HFF-Myc (cell line): ENCODE results near the gene ANKRD16.
A peak's percentile ranks its signal among the peaks of the same experiment; 100 is the strongest.
"Not testable (repeated sequence)": the region's sequence is repeated elsewhere in the genome, so short reads cannot be mapped to it uniquely, and the experiment has no call there.

ENCODE experiments used
- DNase-seq: peaks from one replicate; pipeline ENCODE4 v3.0.0-alpha.2; 2011; ENCODE audit warnings: low read depth; ENCODE audit errors: extremely low read depth
- H3K4me3 ChIP-seq: replicated peaks from 2 replicates; pipeline ENCODE4 v1.5.1; 2011; ENCODE audit warnings: low read depth, mild to moderate bottlenecking, control low read depth, low read length
- CTCF ChIP-seq: IDR thresholded peaks from 2 replicates; pipeline ENCODE4 v1.5.1; 2012; ENCODE audit warnings: mild to moderate bottlenecking, low read depth, low read length, control low read depth; ENCODE audit errors: missing control alignments

Gene ANKRD16

GRCh38 chr10:5887029-5887428 is 2.7 kb downstream of the ANKRD16 start:
- no peak for TF ChIP-seq CTCF
- DNase-seq, result no peak
- H3K4me3 ChIP-seq, result no peak overlapping the region

DNA sequence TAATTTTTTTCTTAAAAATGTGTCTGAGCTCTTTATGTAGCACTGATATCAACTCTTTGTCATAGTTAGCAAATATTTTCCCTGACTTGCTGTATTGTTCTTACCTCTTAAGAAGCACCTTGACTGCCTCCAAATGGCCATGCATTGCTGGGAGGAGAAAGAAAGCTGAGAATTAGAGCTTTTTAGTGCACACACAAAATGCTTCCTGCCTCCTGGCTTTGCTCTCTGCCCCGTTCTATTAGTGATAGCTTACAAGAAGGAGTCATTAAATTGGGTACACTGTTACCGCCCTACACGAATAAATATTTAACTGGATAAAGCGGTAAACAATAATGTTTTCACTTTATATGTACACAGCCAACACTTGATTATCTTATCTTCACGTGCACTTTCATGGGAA is 4.1 kb downstream of the ANKRD16 start:
- DNase-seq, result no peak
- TF ChIP-seq CTCF, result no peak
- no peak overlapping the region for H3K4me3 ChIP-seq

DNA sequence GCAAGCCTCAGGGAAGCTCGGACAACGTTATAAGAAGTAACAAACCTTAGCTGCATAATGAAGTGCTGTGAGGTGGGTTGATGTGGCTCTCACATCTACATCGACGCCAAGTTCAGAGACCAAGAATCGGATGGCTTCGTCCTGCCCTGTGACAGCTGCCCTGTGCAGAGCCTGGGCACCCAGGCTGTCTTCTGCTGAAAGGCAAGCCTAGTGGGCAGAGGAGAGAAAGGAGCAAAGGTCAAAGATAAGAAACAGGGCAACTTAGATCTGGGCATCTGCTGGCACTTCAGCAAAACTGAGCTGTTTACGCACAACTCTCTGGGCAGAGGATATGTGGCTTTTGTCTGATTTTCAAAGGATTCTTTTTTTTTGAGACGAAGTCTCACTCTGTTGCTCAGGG is 6.7 kb downstream of the ANKRD16 start:
- TF ChIP-seq CTCF, result no peak
- H3K4me3 ChIP-seq, result no peak overlapping the region
- no peak for DNase-seq

DNA sequence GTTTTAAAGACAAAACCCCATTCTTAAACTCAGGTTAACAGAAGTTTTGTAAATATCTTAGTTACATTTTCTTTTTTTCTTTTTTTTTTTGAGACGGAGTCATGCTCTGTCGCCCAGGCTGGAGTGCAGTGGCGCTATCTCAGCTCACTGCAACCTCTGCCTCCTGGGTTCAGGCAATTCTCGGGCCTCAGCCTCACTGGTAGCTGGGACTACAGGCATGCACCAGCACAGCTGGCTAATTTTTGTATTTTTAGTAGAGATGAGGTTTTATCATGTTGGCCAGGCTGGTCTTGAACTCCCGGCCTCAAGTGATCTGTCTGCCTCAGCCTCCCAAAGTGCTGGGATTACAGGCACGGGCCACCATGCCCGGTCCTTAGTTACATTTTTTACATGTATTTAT is 12.7 kb downstream of the ANKRD16 start:
- DNase-seq, H3K4me3 ChIP-seq: not testable (repeated sequence)

DNA sequence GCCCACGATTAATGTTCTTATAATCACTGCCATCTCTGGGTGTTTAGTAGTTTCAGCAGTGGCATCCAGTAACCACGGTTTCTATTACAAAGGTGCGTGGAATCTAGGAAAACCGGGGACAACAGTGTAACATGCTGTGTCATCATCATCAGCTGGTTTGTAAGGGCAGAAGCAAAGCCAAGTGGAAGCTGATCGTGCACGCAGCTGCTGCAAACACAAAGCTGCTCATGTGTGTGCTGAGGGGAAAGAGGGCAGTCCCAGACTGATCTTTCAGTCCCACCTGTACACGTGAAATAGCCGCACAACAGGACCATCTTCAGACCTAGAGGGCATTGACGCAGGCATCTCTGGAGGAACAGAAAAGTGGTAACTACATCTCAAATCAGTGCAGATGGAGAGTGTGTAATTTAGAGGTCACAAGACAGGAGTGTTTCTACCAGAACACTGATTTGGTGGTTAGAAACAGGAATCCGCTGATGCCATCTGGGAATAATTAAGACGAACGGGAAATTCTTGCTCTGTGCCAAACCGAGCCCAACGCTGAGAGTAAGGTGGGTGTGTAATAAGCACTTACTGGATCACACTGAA is 13.4 kb downstream of the ANKRD16 start:
- peak; percentile 64 for DNase-seq
- H3K4me3 ChIP-seq, result no peak overlapping the region
- TF ChIP-seq CTCF, result no peak

GRCh38 chr10:5873515-5873995 is 16.1 kb downstream of the ANKRD16 start:
- DNase-seq, result peak; percentile 67
- TF ChIP-seq CTCF, result peak; percentile 65
- no peak overlapping the region for H3K4me3 ChIP-seq

GRCh38 chr10:5871596-5871995 is 18.1 kb downstream of the ANKRD16 start:
- no peak for DNase-seq

More at GRCh38 chr10:5871596-5871995, 18.1 kb downstream of the ANKRD16 start:
- no peak for TF ChIP-seq CTCF
- H3K4me3 ChIP-seq, result no peak overlapping the region
